Mesendoderm (in vitro differentiated cells): ENCODE data around the gene CPNE5.

Experiments
- DNase-seq: peaks from one replicate; pipeline ENCODE4 v3.0.0; 2013
- H2AK5ac ChIP-seq: 2 replicates; pipeline ENCODE4 v1.6.1; 2013; ENCODE audit warnings: low read length, inconsistent platforms
- H2BK120ac ChIP-seq: 2 replicates; pipeline ENCODE4 v1.6.1; 2013; ENCODE audit warnings: low read depth, mild to moderate bottlenecking, low read length, moderate library complexity, mixed read lengths
- H2BK15ac ChIP-seq: replicated peaks from 2 replicates; pipeline ENCODE4 v1.6.1; 2013; ENCODE audit warnings: low read depth, mild to moderate bottlenecking, moderate library complexity
- H2BK5ac ChIP-seq: 2 replicates; pipeline ENCODE4 v1.6.1; 2013; ENCODE audit warnings: low read length, inconsistent platforms
- H3K18ac ChIP-seq: 2 replicates; pipeline ENCODE4 v1.6.1; 2013; ENCODE audit warnings: mild to moderate bottlenecking, low read length, mixed read lengths
- H3K23ac ChIP-seq: one replicate; pipeline ENCODE4 v1.6.1; 2013; ENCODE audit warnings: low read length
- H3K27ac ChIP-seq: 2 replicates; pipeline ENCODE4 v1.5.1; 2013; ENCODE audit warnings: low read depth, mild to moderate bottlenecking, inconsistent platforms, low read length, moderate library complexity
- H3K27me3 ChIP-seq: 2 replicates; pipeline ENCODE4 v1.6.1; 2013; ENCODE audit warnings: low read length, control low read depth, mild to moderate bottlenecking, inconsistent platforms; ENCODE audit not compliant: insufficient read depth, poor library complexity
- H3K36me3 ChIP-seq: 2 replicates; pipeline ENCODE4 v1.6.1; 2013; ENCODE audit warnings: low read length, inconsistent platforms; ENCODE audit not compliant: control insufficient read depth, insufficient read depth
- H3K4ac ChIP-seq: one replicate; pipeline ENCODE4 v1.6.1; 2013; ENCODE audit warnings: low read depth, mild to moderate bottlenecking, low read length, moderate library complexity
- H3K4me1 ChIP-seq: 2 replicates; pipeline ENCODE4 v1.6.1; 2013; ENCODE audit warnings: low read depth, low read length, inconsistent platforms; ENCODE audit not compliant: control insufficient read depth
- H3K4me2 ChIP-seq: 2 replicates; pipeline ENCODE4 v1.6.1; 2013; ENCODE audit warnings: low read length
- H3K4me3 ChIP-seq: 2 replicates; pipeline ENCODE4 v1.5.1; 2013; ENCODE audit warnings: mild to moderate bottlenecking, low read length
- H3K56ac ChIP-seq: one replicate; pipeline ENCODE4 v1.6.1; 2013; ENCODE audit warnings: low read length
- H3K79me1 ChIP-seq: 2 replicates; pipeline ENCODE4 v1.6.1; 2013; ENCODE audit warnings: low read length, inconsistent platforms
- H3K79me2 ChIP-seq: 2 replicates; pipeline ENCODE4 v1.6.1; 2013; ENCODE audit warnings: mild to moderate bottlenecking, low read length; ENCODE audit not compliant: control insufficient read depth, insufficient read depth
- H3K9ac ChIP-seq: 2 replicates; pipeline ENCODE4 v1.6.1; 2013; ENCODE audit warnings: low read length, inconsistent platforms
- H4K5ac ChIP-seq: one replicate; pipeline ENCODE4 v1.6.1; 2013; ENCODE audit warnings: low read length
- H4K8ac ChIP-seq: one replicate; pipeline ENCODE4 v1.6.1; 2013; ENCODE audit warnings: low read depth, mild to moderate bottlenecking, control low read depth, low read length, moderate library complexity
- WGBS: extraction: QIAGEN DNeasy Blood & Tissue Kit; methylation state at CpG from one replicate; pipeline ENCODE4 v1.1.7; 2013; ENCODE audit warnings: low lambda C conversion rate, missing lambda C conversion rate; ENCODE audit not compliant: insufficient coverage; ENCODE audit errors: extremely low coverage; 5-methylcytosine and 5-hydroxymethylcytosine counted together

CPNE5 gene

GRCh38 chr6:36771145-36771544 lies 68.1 kb downstream of the CPNE5 start:
- H3K79me2 ChIP-seq: no peaks in the 10 kb centered on the region
- no peak overlapping the region for H3K27ac ChIP-seq
- WGBS: no CpG with 5 or more reads among the region's 2 CpGs
- no peak overlapping the region for H3K4me3 ChIP-seq
- H3K4ac ChIP-seq: no peak overlapping the region
- no peak for DNase-seq
- H3K4me2 ChIP-seq: no peak overlapping the region
- no peak overlapping the region for H3K56ac ChIP-seq
- H2BK15ac ChIP-seq: no peak overlapping the region
- no peaks in the 10 kb centered on the region for H3K27me3 ChIP-seq
- H2BK120ac ChIP-seq: no peak overlapping the region
- H3K23ac ChIP-seq: no peak overlapping the region
- H2AK5ac ChIP-seq: no peak overlapping the region
- H3K18ac ChIP-seq: no peak overlapping the region
- H3K9ac ChIP-seq: no peak overlapping the region
- H2BK5ac ChIP-seq: no peak overlapping the region
- H3K79me1 ChIP-seq: no peaks in the 10 kb centered on the region
- H3K4me1 ChIP-seq: peaks cover 8% of the 10 kb centered on the region
- no peak overlapping the region for H4K8ac ChIP-seq
- H4K5ac ChIP-seq: no peak overlapping the region
- H3K36me3 ChIP-seq: no peaks in the 10 kb centered on the region

GRCh38 chr6:36769676-36770499 lies 69.4 kb downstream of the CPNE5 start:
- WGBS: no CpG with 5 or more reads among the region's 18 CpGs

GRCh38 chr6:36769183-36769675 lies 70.0 kb downstream of the CPNE5 start:
- Histone ChIP-seq H2BK15ac (no peak overlapping the region), H3K4me2 (no peak overlapping the region), H3K56ac (no peak overlapping the region), H3K4me1 (peaks cover 8% of the 10 kb centered on the region), H3K23ac (no peak overlapping the region), H3K79me1 (no peaks in the 10 kb centered on the region), H3K18ac (no peak overlapping the region), H4K5ac (no peak overlapping the region), H3K36me3 (no peaks in the 10 kb centered on the region), H3K4ac (no peak overlapping the region), H2BK5ac (no peak overlapping the region), H2BK120ac (no peak overlapping the region), H2AK5ac (no peak overlapping the region), H3K4me3 (no peak overlapping the region), H3K27ac (no peak overlapping the region), H3K27me3 (no peaks in the 10 kb centered on the region), H3K9ac (no peak overlapping the region), H3K79me2 (no peaks in the 10 kb centered on the region), H4K8ac (no peak overlapping the region)
- WGBS: no CpG with 5 or more reads among the region's 7 CpGs
- DNase-seq: peak; percentile 67

More at GRCh38 chr6:36769676-36770499, 69.4 kb downstream of the CPNE5 start:
- H2BK120ac ChIP-seq: no peak overlapping the region
- H3K4me2 ChIP-seq: no peak overlapping the region
- H3K23ac ChIP-seq: no peak overlapping the region
- no peak overlapping the region for H2BK5ac ChIP-seq
- no peak overlapping the region for H2AK5ac ChIP-seq
- peaks cover 8% of the 10 kb centered on the region for H3K4me1 ChIP-seq
- H4K5ac ChIP-seq: no peak overlapping the region
- H2BK15ac ChIP-seq: no peak overlapping the region
- H3K36me3 ChIP-seq: no peaks in the 10 kb centered on the region
- H3K79me2 ChIP-seq: no peaks in the 10 kb centered on the region
- H3K4me3 ChIP-seq: no peak overlapping the region
- H4K8ac ChIP-seq: no peak overlapping the region
- H3K56ac ChIP-seq: peak overlapping the region; percentile 51
- H3K27me3 ChIP-seq: no peaks in the 10 kb centered on the region
- H3K4ac ChIP-seq: no peak overlapping the region
- H3K9ac ChIP-seq: no peak overlapping the region
- DNase-seq: peak; percentile 31
- no peak overlapping the region for H3K18ac ChIP-seq
- no peak overlapping the region for H3K27ac ChIP-seq
- H3K79me1 ChIP-seq: no peaks in the 10 kb centered on the region

GRCh38 chr6:36766399-36766945 lies 72.8 kb downstream of the CPNE5 start:
- Histone ChIP-seq H3K36me3 (no peaks in the 10 kb centered on the region), H4K5ac (no peak overlapping the region), H3K27me3 (no peaks in the 10 kb centered on the region), H2BK5ac (no peak overlapping the region), H2AK5ac (no peak overlapping the region), H3K4ac (no peak overlapping the region), H4K8ac (no peak overlapping the region), H2BK15ac (no peak overlapping the region), H3K4me2 (no peak overlapping the region), H3K4me1 (peaks cover 5% of the 10 kb centered on the region), H3K27ac (no peak overlapping the region), H2BK120ac (no peak overlapping the region), H3K23ac (no peak overlapping the region), H3K9ac (no peak overlapping the region), H3K79me2 (no peaks in the 10 kb centered on the region), H3K79me1 (no peaks in the 10 kb centered on the region), H3K18ac (no peak overlapping the region), H3K4me3 (no peak overlapping the region), H3K56ac (no peak overlapping the region)
- DNase-seq: no peak
- WGBS: no CpG with 5 or more reads among the region's 10 CpGs

GRCh38 chr6:36765594-36766398 lies 73.4 kb downstream of the CPNE5 start:
- H4K5ac ChIP-seq: no peak overlapping the region
- H2BK15ac ChIP-seq: no peak overlapping the region
- H3K9ac ChIP-seq: no peak overlapping the region
- no peak overlapping the region for H2BK120ac ChIP-seq
- no peak overlapping the region for H2BK5ac ChIP-seq
- H3K27ac ChIP-seq: no peak overlapping the region
- H3K79me1 ChIP-seq: no peaks in the 10 kb centered on the region
- peaks cover 5% of the 10 kb centered on the region for H3K4me1 ChIP-seq
- no peaks in the 10 kb centered on the region for H3K27me3 ChIP-seq
- no CpG with 5 or more reads among the region's 17 CpGs for WGBS
- no peaks in the 10 kb centered on the region for H3K79me2 ChIP-seq
- H3K4ac ChIP-seq: no peak overlapping the region
- no peak overlapping the region for H3K4me3 ChIP-seq
- H4K8ac ChIP-seq: no peak overlapping the region
- no peak overlapping the region for H3K23ac ChIP-seq
- no peak overlapping the region for H2AK5ac ChIP-seq
- H3K56ac ChIP-seq: no peak overlapping the region
- no peak overlapping the region for H3K18ac ChIP-seq
- DNase-seq: peak; percentile 83
- no peak overlapping the region for H3K4me2 ChIP-seq
- H3K36me3 ChIP-seq: no peaks in the 10 kb centered on the region
